Stimulated activated effector memory CD8-positive, alpha-beta T cell treated with anti-CD3 and anti-CD28 coated beads, Interleukin-12 subunit alpha, Interleukin-12 subunit beta, amount 100 ng/mL, for 72 hours (primary cell): ENCODE measurements around the gene DMAP1.

ENCODE experiments used
- ATAC-seq: fragments of 150-1000 bp; cut with Tn5 transposase; 2 replicates; pipeline ENCODE4 v1.10.0; 2021
- DNase-seq, 2 donors: peaks; one replicate each; pipeline ENCODE4 v3.0.0; 2021 to 2022; ENCODE audit warnings: low spot score in 2 of 2
- H3K27ac Mint-ChIP-seq: one replicate; pipeline ENCODE4 v1.8.0; 2022; ENCODE audit warnings: mild to moderate bottlenecking, mixed read lengths
- H3K36me3 Mint-ChIP-seq: one replicate; pipeline ENCODE4 v1.8.0; 2022; ENCODE audit warnings: mild to moderate bottlenecking, mixed read lengths
- H3K4me1 Mint-ChIP-seq: one replicate; pipeline ENCODE4 v1.8.0; 2022; ENCODE audit warnings: mixed read lengths
- H3K4me3 Mint-ChIP-seq: one replicate; pipeline ENCODE4 v1.8.0; 2022; ENCODE audit warnings: mild to moderate bottlenecking, mixed read lengths
- H3K9me3 Mint-ChIP-seq: one replicate; pipeline ENCODE4 v1.8.0; 2022; ENCODE audit warnings: mixed read lengths

Gene DMAP1

DNA sequence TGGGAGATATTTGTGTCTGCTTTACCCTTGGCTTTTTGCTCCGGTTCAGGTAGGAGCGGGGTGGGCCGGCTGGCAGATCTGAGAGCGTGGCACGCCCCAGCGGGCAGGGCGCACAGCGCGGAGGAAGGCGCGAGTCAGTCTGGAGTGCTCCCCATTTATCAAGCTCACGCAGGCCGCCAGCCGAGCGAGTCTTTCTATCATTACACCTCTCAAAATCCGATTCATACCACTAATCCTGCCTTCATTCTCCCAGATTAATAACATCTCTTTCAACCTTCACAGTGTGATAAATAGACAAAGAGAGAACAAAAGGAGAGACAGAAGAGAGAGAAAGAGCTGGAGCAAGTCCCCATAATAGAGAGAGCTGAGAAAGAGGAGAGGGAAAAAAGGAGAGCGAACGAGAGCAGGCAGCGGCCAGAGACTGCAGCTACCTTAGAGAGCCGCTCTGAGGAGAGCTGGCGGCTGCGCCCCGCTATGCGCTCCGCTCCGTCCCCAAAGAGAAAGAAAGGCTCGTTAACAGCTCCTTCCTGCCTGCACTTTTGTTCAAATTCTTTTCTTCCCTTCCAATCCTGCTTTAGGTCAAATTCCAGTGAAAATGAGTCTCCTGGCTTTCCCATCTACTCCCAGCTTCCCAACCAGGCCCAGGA lies 48.0 kb downstream of the DMAP1 start:
- Mint-ChIP-seq H3K4me1 (peaks cover 10% of the 10 kb centered on the region), H3K9me3 (no peaks in the 10 kb centered on the region), H3K27ac (peak overlapping the region; percentile 73), H3K36me3 (no peaks in the 10 kb centered on the region), H3K4me3 (no peak overlapping the region)
- ATAC-seq, result no peak
- no peak for DNase-seq

GRCh38 chr1:44261962-44262361 lies 48.7 kb downstream of the DMAP1 start:
- Mint-ChIP-seq H3K4me3 (no peak overlapping the region), H3K27ac (peak overlapping the region; percentile 67), H3K4me1 (peaks cover 10% of the 10 kb centered on the region), H3K36me3 (no peaks in the 10 kb centered on the region), H3K9me3 (no peaks in the 10 kb centered on the region)
- no peak for ATAC-seq
- no peak for DNase-seq

- Mint-ChIP-seq H3K4me1 (peaks cover 10% of the 10 kb centered on the region), H3K9me3 (no peaks in the 10 kb centered on the region), H3K27ac (peak overlapping the region; percentile 67), H3K4me3 (no peak overlapping the region), H3K36me3 (no peaks in the 10 kb centered on the region)
- ATAC-seq (no peak), DNase-seq (no peak)
Observed at GRCh38 chr1:44262414-44262813, 49.1 kb downstream of the DMAP1 start.

- ATAC-seq, result no peak
- DNase-seq, result no peak
- no peaks in the 10 kb centered on the region for H3K9me3 Mint-ChIP-seq
Observed at GRCh38 chr1:44262816-44263567, 49.7 kb downstream of the DMAP1 start.

DNA sequence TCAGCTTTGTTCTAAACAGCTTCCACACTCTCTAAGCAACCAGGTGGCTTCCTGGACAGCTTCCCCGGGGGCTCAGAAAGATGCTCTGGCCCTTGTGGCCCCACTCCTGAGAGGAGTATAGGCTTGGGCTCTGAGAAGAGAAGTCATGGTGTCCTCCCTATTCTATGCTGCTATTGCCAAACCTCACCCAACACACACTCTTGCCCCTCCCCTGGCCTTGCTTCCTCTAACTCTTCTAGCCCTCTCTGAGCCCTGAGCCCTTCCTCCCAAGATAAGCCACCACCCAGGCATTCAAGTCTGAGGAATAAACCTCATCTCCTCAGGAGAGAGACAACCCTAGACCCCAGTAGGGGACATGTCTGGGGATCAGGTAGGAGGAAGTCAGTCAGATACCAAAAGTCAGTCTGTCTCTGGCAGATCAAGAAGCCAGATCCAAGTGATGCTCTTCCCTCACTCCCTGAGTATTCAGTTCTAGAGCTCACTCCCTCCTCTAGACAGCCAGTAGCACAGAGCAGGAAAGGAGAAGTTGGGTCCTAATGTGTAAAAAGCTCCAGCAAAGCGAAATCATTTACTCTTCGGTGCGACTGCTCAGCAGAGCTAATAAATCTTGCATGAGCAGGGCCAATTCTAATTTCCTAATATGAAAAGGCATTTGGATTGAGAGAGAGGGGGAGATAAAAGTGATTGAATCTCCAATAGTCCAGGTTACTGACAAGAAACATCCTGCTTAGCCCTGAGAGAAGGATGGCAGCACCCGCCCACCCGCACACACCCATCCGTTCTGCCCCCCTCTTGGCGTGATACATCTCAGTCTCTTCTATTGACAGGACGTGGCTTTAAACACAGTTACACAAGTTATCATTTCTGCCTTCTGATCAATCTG lies 50.5 kb downstream of the DMAP1 start:
- no peak for ATAC-seq
- H3K9me3 Mint-ChIP-seq, result no peaks in the 10 kb centered on the region
- peak overlapping the region; percentile 46 for H3K27ac Mint-ChIP-seq
- no peak for DNase-seq
- peaks cover 10% of the 10 kb centered on the region for H3K4me1 Mint-ChIP-seq
- H3K36me3 Mint-ChIP-seq, result no peaks in the 10 kb centered on the region
- H3K4me3 Mint-ChIP-seq, result no peak overlapping the region

More at GRCh38 chr1:44262816-44263567, 49.7 kb downstream of the DMAP1 start:
- Mint-ChIP-seq H3K27ac (peak overlapping the region; percentile 67), H3K36me3 (no peaks in the 10 kb centered on the region), H3K4me1 (peaks cover 10% of the 10 kb centered on the region), H3K4me3 (no peak overlapping the region)

DNA sequence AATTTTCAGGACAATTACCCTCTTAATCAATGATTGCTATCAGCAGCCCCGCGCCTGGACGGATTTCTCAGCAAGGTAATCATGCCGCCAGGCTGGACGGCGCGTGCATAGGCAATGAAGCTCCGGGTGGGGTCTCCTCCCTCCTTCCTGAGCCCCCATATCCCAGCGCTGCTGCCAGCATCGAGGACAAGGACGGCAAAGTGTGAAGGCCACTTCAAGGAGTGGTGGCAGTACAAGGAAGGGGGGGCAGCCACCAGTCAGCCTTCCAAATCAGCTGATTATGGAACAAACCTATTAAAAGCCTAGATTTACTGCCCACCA lies 51.1 kb downstream of the DMAP1 start:
- Mint-ChIP-seq H3K9me3 (no peaks in the 10 kb centered on the region), H3K27ac (peak overlapping the region; percentile 46), H3K36me3 (no peaks in the 10 kb centered on the region), H3K4me1 (peaks cover 10% of the 10 kb centered on the region), H3K4me3 (no peak overlapping the region)
- ATAC-seq (no peak), DNase-seq (no peak)

DNA sequence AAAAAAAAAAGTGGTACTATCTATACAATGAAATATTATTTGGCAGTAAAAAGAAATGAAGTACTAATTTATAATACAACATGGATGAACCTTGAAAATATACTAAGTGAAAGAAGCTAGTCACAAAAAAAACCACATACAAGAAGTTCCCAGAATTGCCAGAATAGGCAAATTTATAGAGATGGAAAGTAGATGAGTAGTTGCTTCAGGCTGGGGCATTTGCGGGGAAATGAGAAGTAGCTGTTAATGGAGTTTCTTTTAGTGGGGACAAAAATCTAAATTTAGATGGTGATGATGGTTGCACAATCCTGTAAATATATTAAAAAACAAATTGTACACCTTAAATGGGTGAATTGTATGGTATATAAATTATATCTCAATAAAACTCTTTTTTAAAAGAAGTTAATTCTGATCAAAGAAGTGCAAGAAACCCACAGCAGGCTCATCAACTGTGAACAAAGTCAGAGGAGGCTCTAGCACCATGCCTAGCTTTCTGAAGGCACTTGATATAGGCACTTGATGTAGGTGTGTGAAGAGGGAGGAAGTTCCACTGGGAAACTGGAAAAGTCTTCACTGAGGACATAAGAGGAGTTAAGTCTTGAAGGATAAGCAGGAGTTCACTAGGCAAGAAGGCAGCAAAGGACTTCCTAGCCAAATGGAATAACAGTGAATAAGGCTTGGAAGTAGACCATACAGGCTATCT lies 52.5 kb downstream of the DMAP1 start:
- Mint-ChIP-seq H3K4me1 (peaks cover 17% of the 10 kb centered on the region), H3K36me3 (no peaks in the 10 kb centered on the region), H3K9me3 (no peaks in the 10 kb centered on the region), H3K27ac (peak overlapping the region; percentile 4), H3K4me3 (no peak overlapping the region)
- DNase-seq, result no peak
- no peak for ATAC-seq

GRCh38 chr1:44266400-44267344 lies 53.4 kb downstream of the DMAP1 start:
- DNase-seq, result no peak
- H3K4me1 Mint-ChIP-seq, result peaks cover 21% of the 10 kb centered on the region
- H3K27ac Mint-ChIP-seq, result no peak overlapping the region
- no peak overlapping the region for H3K4me3 Mint-ChIP-seq
- no peaks in the 10 kb centered on the region for H3K36me3 Mint-ChIP-seq
- no peak for ATAC-seq
- H3K9me3 Mint-ChIP-seq, result no peaks in the 10 kb centered on the region

- Mint-ChIP-seq H3K27ac (no peak overlapping the region), H3K9me3 (no peaks in the 10 kb centered on the region), H3K4me1 (peaks cover 14% of the 10 kb centered on the region), H3K4me3 (no peak overlapping the region), H3K36me3 (no peaks in the 10 kb centered on the region)
- ATAC-seq (no peak), DNase-seq (no peak)
Observed at GRCh38 chr1:44267438-44267837, 54.2 kb downstream of the DMAP1 start.

DNA sequence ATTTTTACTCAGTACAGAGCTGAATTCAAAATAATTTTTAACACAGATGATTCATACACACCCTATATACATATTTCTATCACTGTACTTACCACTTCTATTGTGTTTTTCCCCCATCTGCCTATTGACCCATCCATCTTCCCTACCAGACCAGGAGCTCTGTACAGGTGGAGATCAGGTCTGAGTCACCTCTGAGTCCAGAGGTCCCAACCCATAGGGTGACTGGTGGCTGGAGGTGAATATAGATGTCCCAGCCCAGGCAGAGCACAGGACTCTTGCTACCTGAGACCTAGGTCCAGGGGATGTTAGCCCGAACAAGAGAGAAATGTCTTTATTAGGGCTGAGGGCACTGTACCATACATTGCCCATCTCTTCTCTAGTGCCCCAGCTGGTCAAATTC lies 54.8 kb downstream of the DMAP1 start:
- ATAC-seq (no peak), DNase-seq (no peak)
- Mint-ChIP-seq H3K36me3 (no peaks in the 10 kb centered on the region), H3K4me3 (no peak overlapping the region), H3K9me3 (no peaks in the 10 kb centered on the region), H3K27ac (no peak overlapping the region), H3K4me1 (peaks cover 14% of the 10 kb centered on the region)
